Right atrium auricular region (tissue), 2 donors: ENCODE results near the gene TMEM186. TPM values are rescaled to one million over a fixed set of nuclear protein-coding genes. Genes with fewer than 3 reads are reported as not detected.
"Not testable (repeated sequence)": the region's sequence is repeated elsewhere in the genome, so short reads cannot be mapped to it uniquely, and the experiment has no call there.

Source experiments
- DNase-seq: peaks from one replicate; pipeline ENCODE4 v3.0.0-alpha.2; 2019; ENCODE audit warnings: low spot score
- H3K27ac ChIP-seq, 2 donors: fragments of 200-600 bp; sonication (generic); 1 replicate in 1 of 2; 2 replicates in 1 of 2; pipeline ENCODE4 v1.5.1; 2016 to 2019
- H3K27me3 ChIP-seq, 2 donors: fragments of 200-600 bp; sonication (generic); one replicate each; pipeline versions ENCODE4 v1.5.1 to v1.6.0; 2017 to 2019
- H3K36me3 ChIP-seq: fragments of 200-600 bp; sonication (generic); one replicate; pipeline ENCODE4 v1.5.1; 2016
- H3K4me1 ChIP-seq, 2 donors: fragments of 200-600 bp; sonication (generic); one replicate each; pipeline versions ENCODE4 v1.5.1 to v1.6.0; 2017 to 2019
- H3K4me3 ChIP-seq, 2 donors: fragments of 200-600 bp; sonication (generic); 1 replicate in 1 of 2; 2 replicates in 1 of 2; pipeline ENCODE4 v1.5.1; 2017 to 2019; ENCODE audit warnings: mild to moderate bottlenecking in 1 of 2, moderate library complexity in 1 of 2
- H3K9me3 ChIP-seq, 2 donors: fragments of 200-600 bp; sonication (generic); one replicate each; pipeline ENCODE4 v1.5.1; 2019
- CTCF ChIP-seq, 2 donors: fragments of 200-600 bp; sonication (generic); IDR thresholded peaks; one replicate each; pipeline ENCODE4 v1.5.1; 2019; ENCODE audit warnings: antibody characterized with exemption in 2 of 2
- total RNA-seq, 2 donors: library from RNA; depleted of rRNA; stranded (reverse); fragments of >200 nt; gene quantifications; one replicate each; pipeline ENCODE4 v1.1.0, GENCODE V29; 2016

TMEM186 gene
- total RNA-seq, 2 donors from 2014 or later = 6.3 to 7.6 TPM

GRCh38 chr16:8752706-8753105, 44.7 kb downstream of the TMEM186 start:
- Histone ChIP-seq H3K27me3 (no peaks in the 10 kb centered on the region), H3K36me3 (no peaks in the 10 kb centered on the region), H3K27ac (no peak overlapping the region), H3K4me3 (no peak overlapping the region), H3K4me1 (peaks cover 0 to 12% of the 10 kb centered on the region in 2 donors), H3K9me3 (no peaks in the 10 kb centered on the region)
- no peak for DNase-seq
- no peak for TF ChIP-seq CTCF (IDR thresholded peaks at IDR 0.05)

GRCh38 chr16:8751481-8752311, 45.7 kb downstream of the TMEM186 start:
- Histone ChIP-seq H3K27me3 (no peaks in the 10 kb centered on the region), H3K9me3 (no peaks in the 10 kb centered on the region), H3K27ac (peak overlapping the region in 1 of 2 donors; percentile 3), H3K36me3 (no peaks in the 10 kb centered on the region), H3K4me3 (no peak overlapping the region), H3K4me1 (peaks cover 0 to 12% of the 10 kb centered on the region in 2 donors)
- no peak for TF ChIP-seq CTCF (IDR thresholded peaks at IDR 0.05)
- DNase-seq = no peak

GRCh38 chr16:8748944-8749343, 48.5 kb downstream of the TMEM186 start:
- H3K27ac ChIP-seq, H3K36me3 ChIP-seq, DNase-seq, H3K4me3 ChIP-seq, H3K9me3 ChIP-seq, H3K27me3 ChIP-seq: not testable (repeated sequence)
- H3K4me1 ChIP-seq = peaks cover 0 to 12% of the 10 kb centered on the region in 2 donors

Other genes with a start within 250 kb of the TMEM186 start
- not detected for gene TMEM114, start 207.1 kb downstream of the TMEM186 start, total RNA-seq
- 10 to 100 TPM in 1 of 2 donors, 1 to 10 TPM in 1; 10.0 to 24.3 TPM for gene METTL22, start 175.9 kb downstream of the TMEM186 start, total RNA-seq
- 10 to 100 TPM in 1 of 2 donors, 1 to 10 TPM in 1; 9.8 to 14.9 TPM for gene ABAT, start 123.0 kb downstream of the TMEM186 start, total RNA-seq
- gene PMM2, start 200 bp upstream of the TMEM186 start, total RNA-seq = 10 to 100 TPM; 14.5 to 20.5 TPM
- gene CARHSP1, start 71.4 kb upstream of the TMEM186 start, total RNA-seq = 10 to 100 TPM; 28.4 to 84.8 TPM
- not detected for gene LITAFD, start 84.7 kb upstream of the TMEM186 start, total RNA-seq
- gene USP7, start 166.3 kb upstream of the TMEM186 start, total RNA-seq = 10 to 100 TPM; 42.2 to 57.4 TPM